ENCODE measurements around the gene ZDHHC7.
"Not testable (repeated sequence)": the region's sequence is repeated elsewhere in the genome, so short reads cannot be mapped to it uniquely, and the experiment has no call there.

Gene ZDHHC7

GRCh38 chr16:84949772-84950436, 61.4 kb downstream of the ZDHHC7 start:
- DNase-seq (ENCODE audit: insufficient read length, low spot score) (no peak), FAIRE-seq (no peak)
- no peak for TF ChIP-seq POLR2A (IDR thresholded peaks at IDR 0.05; ENCODE audit: low read depth, low read length)

GRCh38 chr16:84948851-84949610, 62.3 kb downstream of the ZDHHC7 start:
- TF ChIP-seq POLR2A (IDR thresholded peaks at IDR 0.05; ENCODE audit: low read depth, low read length): no peak
- DNase-seq (ENCODE audit: insufficient read length, low spot score): no peak
- no peak for FAIRE-seq

GRCh38 chr16:84947996-84948850, 63.1 kb downstream of the ZDHHC7 start:
- no peak for TF ChIP-seq POLR2A (IDR thresholded peaks at IDR 0.05; ENCODE audit: low read depth, low read length)
- DNase-seq (ENCODE audit: insufficient read length, low spot score) (no peak), FAIRE-seq (no peak)

GRCh38 chr16:84947022-84947421, 64.3 kb downstream of the ZDHHC7 start:
- DNase-seq (ENCODE audit: insufficient read length, low spot score): no peak
- TF ChIP-seq POLR2A (IDR thresholded peaks at IDR 0.05; ENCODE audit: low read depth, low read length): no peak
- no peak for FAIRE-seq

DNA sequence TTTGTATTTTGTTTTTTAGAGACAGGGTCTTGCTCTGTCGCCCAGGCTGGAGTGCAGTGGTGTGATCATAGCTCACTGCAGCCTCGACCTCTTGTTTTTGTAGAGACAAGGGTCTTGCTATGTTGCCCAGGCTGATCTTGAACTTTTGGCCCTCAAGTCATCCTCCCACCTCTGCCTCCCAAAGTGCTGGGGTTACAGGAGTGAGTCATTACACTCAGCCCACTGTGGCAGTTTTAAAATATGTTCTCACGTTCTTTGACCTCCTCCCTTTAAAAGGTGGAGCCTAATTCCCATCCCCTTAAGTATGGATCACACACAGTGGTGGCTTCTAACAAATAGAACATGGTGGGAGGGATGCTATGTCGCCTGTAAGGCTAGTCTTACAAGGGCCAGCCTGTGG, 67.7 kb downstream of the ZDHHC7 start:
- no peak for DNase-seq (ENCODE audit: insufficient read length, low spot score)
- TF ChIP-seq POLR2A (IDR thresholded peaks at IDR 0.05; ENCODE audit: low read depth, low read length): no peak
- no peak for FAIRE-seq

GRCh38 chr16:84942786-84943185, 68.5 kb downstream of the ZDHHC7 start:
- DNase-seq (ENCODE audit: insufficient read length, low spot score): no peak
- TF ChIP-seq POLR2A (IDR thresholded peaks at IDR 0.05; ENCODE audit: low read depth, low read length): no peak
- no peak for FAIRE-seq

- no peak for TF ChIP-seq POLR2A (IDR thresholded peaks at IDR 0.05; ENCODE audit: low read depth, low read length)
- FAIRE-seq: no peak
- peak; percentile 39 for DNase-seq (ENCODE audit: insufficient read length, low spot score)
Measured at GRCh38 chr16:84941921-84942320, 69.4 kb downstream of the ZDHHC7 start.

DNA sequence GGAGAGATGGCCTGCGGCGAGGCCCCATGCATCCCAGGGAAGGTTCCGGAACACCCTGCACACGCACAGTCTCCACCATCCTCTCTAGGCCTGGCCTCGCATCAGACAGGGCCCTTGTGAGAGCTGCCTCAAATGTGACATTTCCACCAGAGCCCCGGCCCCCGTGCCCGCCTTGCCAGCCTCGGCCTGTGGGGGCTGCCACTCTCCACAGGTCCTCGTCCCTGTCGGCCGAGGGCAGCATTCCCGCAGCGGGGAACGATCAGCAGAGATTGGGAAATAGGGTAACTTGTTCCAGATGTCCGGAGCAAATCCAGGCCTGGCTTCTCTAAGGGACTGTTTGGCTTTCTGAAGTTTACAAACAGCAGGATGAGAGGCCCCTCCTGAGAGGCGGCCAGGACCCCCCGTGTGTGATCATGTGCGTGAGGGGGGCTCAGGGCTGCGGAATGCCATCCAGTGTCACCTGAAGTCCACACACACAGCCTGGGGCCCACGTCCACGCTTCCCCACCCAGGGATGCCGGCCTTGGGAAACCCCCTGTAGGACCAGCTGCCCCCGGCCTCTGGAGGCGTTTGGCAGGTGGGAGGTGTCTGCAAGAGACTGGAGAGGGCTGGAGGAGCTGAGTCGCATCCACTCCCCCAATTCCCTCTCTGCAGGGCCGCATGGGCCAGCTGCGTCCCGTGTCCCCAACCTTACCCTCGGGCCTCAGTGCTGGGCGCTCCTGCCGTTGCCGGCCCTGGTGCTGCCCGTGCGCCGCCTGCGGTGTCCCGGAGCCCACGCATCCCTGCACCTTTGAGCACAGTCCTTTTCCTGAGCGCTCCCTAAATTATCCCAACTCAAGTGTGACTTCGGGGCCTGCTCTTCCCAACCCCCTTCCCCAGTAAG, 70.4 kb downstream of the ZDHHC7 start:
- TF ChIP-seq POLR2A (IDR thresholded peaks at IDR 0.05; ENCODE audit: low read depth, low read length): no peak
- no peak for FAIRE-seq
- no peak for DNase-seq (ENCODE audit: insufficient read length, low spot score)

DNA sequence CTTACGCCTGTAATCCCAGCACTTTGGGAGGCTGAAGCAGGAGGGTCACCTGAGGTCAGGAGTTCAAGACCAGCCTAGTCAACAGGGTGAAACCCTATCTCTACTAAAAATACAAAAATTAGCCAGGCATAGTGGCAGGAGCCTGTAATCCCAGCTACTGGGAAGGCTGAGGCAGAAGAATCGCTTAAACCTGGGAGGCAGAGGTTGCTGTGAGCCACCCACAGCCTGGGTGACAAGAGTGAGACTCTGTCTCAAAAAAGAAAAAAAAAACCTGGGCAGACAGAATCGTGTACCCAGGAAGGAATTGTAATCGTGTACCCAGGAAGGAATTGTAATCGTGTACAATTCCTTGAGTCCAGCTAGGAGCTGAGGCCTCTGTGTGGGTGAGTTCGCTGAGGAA, 72.7 kb downstream of the ZDHHC7 start:
- not testable (repeated sequence) for DNase-seq (ENCODE audit: insufficient read length, low spot score); FAIRE-seq

DNA sequence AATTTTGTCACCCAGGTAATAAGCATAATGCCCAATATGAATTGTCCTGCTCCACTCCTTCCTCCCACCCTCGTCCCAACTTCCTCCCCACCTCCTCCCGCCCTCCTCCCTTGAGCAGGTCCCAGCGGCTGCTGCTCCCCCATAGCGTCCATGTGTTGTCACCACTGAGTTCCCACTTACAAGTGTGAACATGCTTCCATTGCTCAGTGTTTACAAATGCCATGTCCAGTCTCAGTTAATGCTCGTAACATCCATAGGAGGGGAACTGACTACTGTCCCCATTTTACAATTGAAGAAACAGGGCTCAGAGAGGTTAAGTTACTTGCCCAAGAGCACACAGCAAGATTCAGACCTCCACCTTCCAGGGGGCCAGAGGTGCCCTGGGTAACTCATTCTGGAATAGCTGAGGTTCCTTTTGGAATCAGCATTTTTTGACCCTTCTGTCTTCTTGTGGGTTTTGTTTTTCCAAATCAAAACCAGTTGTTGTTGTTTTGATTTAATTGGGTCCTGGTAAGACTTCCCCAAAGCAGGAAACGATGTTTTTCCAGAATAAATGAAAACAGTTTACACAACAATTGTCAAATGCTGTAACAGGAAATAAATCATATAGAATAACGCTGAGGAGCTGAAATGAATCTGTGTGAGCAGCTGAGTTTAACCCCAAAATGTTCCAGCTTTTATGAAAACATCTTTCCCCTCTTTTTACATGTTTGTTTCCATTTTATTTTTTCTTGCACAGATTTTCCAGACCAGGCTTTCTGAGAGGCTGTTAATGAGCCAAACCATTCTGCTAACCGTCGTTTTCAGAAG, 73.9 kb downstream of the ZDHHC7 start:
- FAIRE-seq (no peak), DNase-seq (ENCODE audit: insufficient read length, low spot score) (no peak)
- no peak for TF ChIP-seq POLR2A (IDR thresholded peaks at IDR 0.05; ENCODE audit: low read depth, low read length)

- FAIRE-seq (no peak), DNase-seq (ENCODE audit: insufficient read length, low spot score) (no peak)
- no peak for TF ChIP-seq POLR2A (IDR thresholded peaks at IDR 0.05; ENCODE audit: low read depth, low read length)
Measured at GRCh38 chr16:84933774-84934631, 77.3 kb downstream of the ZDHHC7 start.

GRCh38 chr16:84932681-84933080, 78.7 kb downstream of the ZDHHC7 start:
- FAIRE-seq (no peak), DNase-seq (ENCODE audit: insufficient read length, low spot score) (no peak)
- TF ChIP-seq POLR2A (IDR thresholded peaks at IDR 0.05; ENCODE audit: low read depth, low read length): no peak

Measured in H54 (cell line).